ENCODE data around the gene PLPPR4. TPM values are rescaled to one million over a fixed set of nuclear protein-coding genes. Genes with fewer than 3 reads are reported as not detected.
"Not testable (repeated sequence)": the region's sequence is repeated elsewhere in the genome, so short reads cannot be mapped to it uniquely, and the experiment has no call there.

The PLPPR4 gene
- total and polyA plus RNA-seq, 5 donors from 2014 or later, result not detected

DNA sequence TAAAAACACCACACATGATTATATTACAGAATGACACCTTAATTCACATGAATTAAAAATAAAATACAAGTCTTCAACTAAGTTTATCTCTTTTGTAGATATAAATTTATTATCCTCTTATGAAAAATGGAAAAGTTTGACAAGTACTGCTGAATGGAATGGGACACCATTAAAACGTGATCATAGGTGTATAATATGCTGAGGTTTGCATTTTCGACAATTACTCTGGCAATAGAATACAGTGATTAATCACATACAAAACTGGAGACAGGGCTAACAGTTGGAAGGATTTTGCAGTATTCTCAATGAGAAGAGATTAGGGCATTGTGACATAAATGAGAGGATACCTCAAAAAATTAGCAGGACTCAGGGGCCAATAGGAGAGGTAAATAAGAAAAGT lies 17.1 kb upstream of the PLPPR4 start:
- Mint-ChIP-seq H3K27ac (no peak overlapping the region), H3K4me3 (no peak overlapping the region)
- no peak overlapping the region for H3K4me3 ChIP-seq (ENCODE audit: low read depth, low read length)

DNA sequence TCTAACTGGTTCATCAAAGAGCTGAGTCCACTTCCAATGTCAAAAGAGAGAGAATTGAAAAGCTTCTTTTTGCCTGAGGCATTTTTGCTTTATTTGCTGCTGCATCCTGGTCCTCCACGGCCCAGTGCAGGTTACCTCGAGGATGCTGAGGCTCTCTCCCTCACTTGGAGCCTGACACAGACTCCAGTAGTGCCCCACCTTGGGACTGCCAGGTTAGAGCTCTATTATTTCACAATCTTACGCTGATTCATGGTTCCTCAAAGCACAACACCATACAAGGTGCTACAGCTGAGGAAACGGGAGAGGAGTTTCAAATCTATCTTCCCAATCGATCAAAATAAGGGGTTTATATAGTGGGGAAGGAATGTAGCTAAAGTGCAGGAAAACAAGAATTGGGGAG lies 13.6 kb upstream of the PLPPR4 start:
- Histone ChIP-seq H3K36me3 (ENCODE audit: control insufficient read depth, insufficient read depth, low read length) (no peaks in the 10 kb centered on the region), H3K4me3 (ENCODE audit: low read depth, low read length) (no peak overlapping the region), H3K27ac (ENCODE audit: insufficient read depth, low read length, poor library complexity, severe bottlenecking) (no peak overlapping the region), H3K27me3 (ENCODE audit: control insufficient read depth, insufficient read depth, low read length) (no peaks in the 10 kb centered on the region), H3K9me3 (ENCODE audit: control insufficient read depth in 2 of 2, low read length in 2 of 2) (no peaks in the 10 kb centered on the region), H3K4me1 (ENCODE audit: control insufficient read depth, insufficient read depth, low read length, poor library complexity, severe bottlenecking) (no peaks in the 10 kb centered on the region)
- Mint-ChIP-seq H3K4me1 (no peaks in the 10 kb centered on the region), H3K4me3 (no peak overlapping the region), H3K27ac (no peak overlapping the region), H3K27me3 (no peaks in the 10 kb centered on the region), H3K9me3 (peaks cover 0 to 8% (median 3%) of the 10 kb centered on the region in 7 donors), H3K36me3 (no peaks in the 10 kb centered on the region)
- DNase-seq, result no peak
- ATAC-seq (ENCODE audit: low read depth in 2 of 2), result no peak

More for the DNA sequence above, 17.1 kb upstream of the PLPPR4 start:
- H3K4me1 ChIP-seq (ENCODE audit: control insufficient read depth, insufficient read depth, low read length, poor library complexity, severe bottlenecking), result no peaks in the 10 kb centered on the region
- H3K9me3 ChIP-seq (ENCODE audit: control insufficient read depth in 2 of 2, low read length in 2 of 2), result no peaks in the 10 kb centered on the region
- Mint-ChIP-seq H3K4me1 (no peaks in the 10 kb centered on the region), H3K36me3 (no peaks in the 10 kb centered on the region), H3K27me3 (no peaks in the 10 kb centered on the region), H3K9me3 (peaks cover 0 to 9% (median 3%) of the 10 kb centered on the region in 7 donors)
- no peak overlapping the region for H3K27ac ChIP-seq (ENCODE audit: insufficient read depth, low read length, poor library complexity, severe bottlenecking)
- DNase-seq (no peak), ATAC-seq (ENCODE audit: low read depth in 2 of 2) (no peak)
- no peaks in the 10 kb centered on the region for H3K36me3 ChIP-seq (ENCODE audit: control insufficient read depth, insufficient read depth, low read length)
- no peaks in the 10 kb centered on the region for H3K27me3 ChIP-seq (ENCODE audit: control insufficient read depth, insufficient read depth, low read length)

DNA sequence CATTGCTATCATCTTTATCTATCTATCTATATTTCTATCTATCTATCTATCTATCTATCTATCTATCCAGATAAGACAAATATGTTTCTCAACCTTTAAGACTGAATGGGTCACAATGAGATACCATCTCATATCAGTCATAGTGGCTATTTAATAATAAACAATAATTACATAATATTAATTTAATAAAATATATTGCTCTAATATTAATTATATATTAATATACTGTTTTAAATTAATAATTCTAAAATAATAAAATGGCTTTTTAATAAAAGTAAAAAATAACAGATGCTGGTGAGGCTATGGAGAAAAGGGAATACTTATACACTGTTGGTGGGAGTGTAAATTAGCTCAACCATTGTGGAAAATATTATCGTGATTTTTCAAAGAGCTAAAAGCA lies 13.0 kb upstream of the PLPPR4 start:
- H3K4me1 Mint-ChIP-seq, result no peaks in the 10 kb centered on the region
- H3K4me1 ChIP-seq (ENCODE audit: control insufficient read depth, insufficient read depth, low read length, poor library complexity, severe bottlenecking), result no peaks in the 10 kb centered on the region
- H3K4me3 Mint-ChIP-seq, result no peak overlapping the region
- no peaks in the 10 kb centered on the region for H3K36me3 Mint-ChIP-seq
- peaks cover 0 to 8% (median 3%) of the 10 kb centered on the region in 7 donors for H3K9me3 Mint-ChIP-seq
- no peak overlapping the region for H3K27ac ChIP-seq (ENCODE audit: insufficient read depth, low read length, poor library complexity, severe bottlenecking)
- DNase-seq (no peak), ATAC-seq (ENCODE audit: low read depth in 2 of 2) (no peak)
- no peaks in the 10 kb centered on the region for H3K27me3 ChIP-seq (ENCODE audit: control insufficient read depth, insufficient read depth, low read length)
- no peaks in the 10 kb centered on the region for H3K9me3 ChIP-seq (ENCODE audit: control insufficient read depth in 2 of 2, low read length in 2 of 2)
- H3K27me3 Mint-ChIP-seq, result no peaks in the 10 kb centered on the region
- H3K36me3 ChIP-seq (ENCODE audit: control insufficient read depth, insufficient read depth, low read length), result no peaks in the 10 kb centered on the region
- H3K27ac Mint-ChIP-seq, result no peak overlapping the region
- no peak overlapping the region for H3K4me3 ChIP-seq (ENCODE audit: low read depth, low read length)

DNA sequence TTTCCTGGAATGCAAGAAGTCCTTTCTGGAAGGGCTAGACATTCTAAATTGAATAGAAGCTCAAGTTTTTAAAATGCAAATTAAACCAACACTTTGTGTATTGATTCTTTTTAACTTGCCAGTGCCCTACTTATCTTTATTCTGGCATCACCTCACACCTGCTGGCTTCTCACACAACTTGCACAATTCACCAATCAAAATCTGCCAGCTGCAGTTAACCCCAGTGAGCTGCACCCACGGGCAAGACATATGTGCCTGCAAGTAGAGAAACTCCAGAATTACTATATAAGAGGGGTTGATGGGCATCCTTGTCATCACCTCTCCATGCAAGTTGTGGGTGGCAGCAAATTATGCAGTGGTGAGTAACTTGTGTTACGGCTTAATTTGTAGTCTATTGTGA lies 11.7 kb upstream of the PLPPR4 start:
- Histone ChIP-seq H3K9me3 (ENCODE audit: control insufficient read depth in 2 of 2, low read length in 2 of 2) (no peaks in the 10 kb centered on the region), H3K27me3 (ENCODE audit: control insufficient read depth, insufficient read depth, low read length) (no peaks in the 10 kb centered on the region), H3K4me1 (ENCODE audit: control insufficient read depth, insufficient read depth, low read length, poor library complexity, severe bottlenecking) (no peaks in the 10 kb centered on the region), H3K27ac (ENCODE audit: insufficient read depth, low read length, poor library complexity, severe bottlenecking) (no peak overlapping the region), H3K4me3 (ENCODE audit: low read depth, low read length) (no peak overlapping the region), H3K36me3 (ENCODE audit: control insufficient read depth, insufficient read depth, low read length) (no peaks in the 10 kb centered on the region)
- no peaks in the 10 kb centered on the region for H3K36me3 Mint-ChIP-seq
- ATAC-seq (ENCODE audit: low read depth in 2 of 2), result no peak
- no peak overlapping the region for H3K4me3 Mint-ChIP-seq
- no peak for DNase-seq
- no peak overlapping the region for H3K27ac Mint-ChIP-seq
- peaks cover 0 to 8% (median under 1%) of the 10 kb centered on the region in 7 donors for H3K9me3 Mint-ChIP-seq
- no peaks in the 10 kb centered on the region for H3K27me3 Mint-ChIP-seq
- no peaks in the 10 kb centered on the region for H3K4me1 Mint-ChIP-seq

DNA sequence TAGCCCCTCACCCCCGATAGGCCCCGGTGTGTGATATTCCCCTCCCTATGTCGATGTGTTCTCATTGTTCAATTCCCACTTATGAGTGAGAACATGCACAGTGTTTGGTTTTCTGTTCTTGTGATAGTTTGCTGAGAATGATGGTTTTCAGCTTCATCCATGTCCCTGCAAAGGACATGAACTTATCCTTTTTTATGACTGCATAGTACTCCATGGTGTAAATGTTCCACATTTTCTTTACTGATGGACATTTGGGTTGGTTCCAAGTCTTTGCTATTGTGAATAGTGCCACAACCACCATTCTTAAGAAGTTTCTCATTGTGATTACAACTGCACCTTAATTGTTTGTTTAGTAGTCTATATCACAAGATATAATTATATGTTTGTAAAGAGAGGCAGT lies 3.9 kb upstream of the PLPPR4 start:
- H3K36me3 ChIP-seq (ENCODE audit: control insufficient read depth, insufficient read depth, low read length); H3K27ac ChIP-seq (ENCODE audit: insufficient read depth, low read length, poor library complexity, severe bottlenecking); DNase-seq; H3K9me3 Mint-ChIP-seq; H3K27ac Mint-ChIP-seq; H3K4me3 Mint-ChIP-seq; H3K36me3 Mint-ChIP-seq; H3K4me3 ChIP-seq (ENCODE audit: low read depth, low read length); H3K4me1 Mint-ChIP-seq; H3K4me1 ChIP-seq (ENCODE audit: control insufficient read depth, insufficient read depth, low read length, poor library complexity, severe bottlenecking); H3K9me3 ChIP-seq (ENCODE audit: control insufficient read depth in 2 of 2, low read length in 2 of 2); ATAC-seq (ENCODE audit: low read depth in 2 of 2): not testable (repeated sequence)
- peaks cover 11% of the 10 kb centered on the region for H3K27me3 ChIP-seq (ENCODE audit: control insufficient read depth, insufficient read depth, low read length)
- H3K27me3 Mint-ChIP-seq, result peaks cover 22% of the 10 kb centered on the region

DNA sequence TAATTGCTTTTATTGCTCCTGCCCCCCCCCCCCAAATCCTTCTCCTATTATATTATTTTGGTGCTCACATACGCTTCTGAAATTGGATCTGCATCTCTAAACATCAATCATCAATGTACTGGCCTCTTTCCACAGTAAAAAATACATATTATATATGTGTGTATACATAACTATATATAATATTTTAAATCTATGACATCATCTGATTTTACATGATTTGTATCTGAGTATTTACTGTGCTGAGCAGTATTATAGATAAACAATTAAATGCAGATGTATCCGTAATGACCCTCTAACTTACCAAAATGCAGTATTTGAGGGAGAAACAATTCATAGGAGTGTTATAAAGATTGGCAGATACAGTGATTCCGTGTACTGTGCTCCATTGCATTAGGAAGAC lies 832 bp downstream of the PLPPR4 start:
- ATAC-seq (ENCODE audit: low read depth in 2 of 2), result no peak
- Mint-ChIP-seq H3K36me3 (no peaks in the 10 kb centered on the region), H3K4me3 (no peak overlapping the region), H3K27me3 (peaks cover 22% of the 10 kb centered on the region), H3K9me3 (peaks cover 0 to 6% (median 3%) of the 10 kb centered on the region in 7 donors), H3K4me1 (peaks cover 0 to 2% (median 0%) of the 10 kb centered on the region in 4 donors), H3K27ac (no peak overlapping the region)
- H3K27me3 ChIP-seq (ENCODE audit: control insufficient read depth, insufficient read depth, low read length), result peaks cover 15% of the 10 kb centered on the region
- H3K4me1 ChIP-seq (ENCODE audit: control insufficient read depth, insufficient read depth, low read length, poor library complexity, severe bottlenecking), result no peaks in the 10 kb centered on the region
- DNase-seq, result no peak
- H3K27ac ChIP-seq (ENCODE audit: insufficient read depth, low read length, poor library complexity, severe bottlenecking), result no peak overlapping the region
- H3K36me3 ChIP-seq (ENCODE audit: control insufficient read depth, insufficient read depth, low read length), result no peaks in the 10 kb centered on the region
- H3K9me3 ChIP-seq (ENCODE audit: control insufficient read depth in 2 of 2, low read length in 2 of 2), result no peaks in the 10 kb centered on the region
- H3K4me3 ChIP-seq (ENCODE audit: low read depth, low read length), result no peak overlapping the region

DNA sequence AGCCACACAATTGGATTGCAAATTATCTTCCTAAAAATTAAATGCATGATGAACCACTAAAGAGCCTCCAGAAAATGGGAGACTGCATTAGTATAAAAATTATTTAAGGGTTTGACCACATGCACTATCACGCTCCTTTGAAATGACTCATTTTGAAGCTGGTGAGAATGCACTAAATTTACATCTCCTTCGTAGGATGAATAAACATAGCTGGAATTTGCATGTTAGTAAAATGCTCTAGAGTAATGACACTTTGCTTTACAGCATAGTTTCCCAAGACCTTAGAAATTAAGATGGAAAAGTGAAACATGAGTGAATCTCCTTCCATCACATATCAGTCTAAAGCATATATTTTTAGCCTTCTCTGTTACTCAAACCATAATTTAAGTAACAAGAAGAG lies 2.4 kb downstream of the PLPPR4 start:
- Histone ChIP-seq H3K4me1 (ENCODE audit: control insufficient read depth, insufficient read depth, low read length, poor library complexity, severe bottlenecking) (no peaks in the 10 kb centered on the region), H3K4me3 (ENCODE audit: low read depth, low read length) (no peak overlapping the region), H3K27me3 (ENCODE audit: control insufficient read depth, insufficient read depth, low read length) (peaks cover 15% of the 10 kb centered on the region), H3K9me3 (ENCODE audit: control insufficient read depth in 2 of 2, low read length in 2 of 2) (no peaks in the 10 kb centered on the region), H3K36me3 (ENCODE audit: control insufficient read depth, insufficient read depth, low read length) (no peaks in the 10 kb centered on the region), H3K27ac (ENCODE audit: insufficient read depth, low read length, poor library complexity, severe bottlenecking) (no peak overlapping the region)
- no peak for ATAC-seq (ENCODE audit: low read depth in 2 of 2)
- Mint-ChIP-seq H3K9me3 (peaks cover 0 to 7% (median 2%) of the 10 kb centered on the region in 7 donors), H3K36me3 (no peaks in the 10 kb centered on the region), H3K4me1 (peaks cover 0 to 2% (median 0%) of the 10 kb centered on the region in 4 donors), H3K27me3 (peaks cover 22% of the 10 kb centered on the region), H3K27ac (no peak overlapping the region), H3K4me3 (no peak overlapping the region)
- no peak for DNase-seq

DNA sequence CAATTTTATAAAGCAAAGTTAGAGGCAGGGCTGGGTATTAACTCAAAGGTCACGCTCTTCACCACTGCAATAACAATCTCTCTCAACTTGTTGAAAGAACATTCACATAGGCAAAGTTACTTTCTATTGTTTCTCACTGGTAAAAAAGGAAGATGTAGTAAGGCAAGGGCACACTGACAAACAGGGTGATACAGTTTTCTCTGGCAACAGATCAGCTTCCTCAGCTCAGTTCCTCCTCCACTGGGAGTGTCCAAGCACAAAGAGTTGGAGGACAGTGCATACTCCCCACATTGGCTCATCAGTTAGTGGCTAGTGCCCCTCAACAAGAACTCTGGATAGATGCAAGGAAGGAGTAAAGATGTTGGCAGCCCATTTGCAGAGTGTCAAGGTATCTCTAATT lies 3.7 kb downstream of the PLPPR4 start:
- ATAC-seq (ENCODE audit: low read depth in 2 of 2), result no peak
- Mint-ChIP-seq H3K36me3 (no peaks in the 10 kb centered on the region), H3K4me3 (no peak overlapping the region), H3K4me1 (peaks cover 0 to 2% (median 0%) of the 10 kb centered on the region in 4 donors), H3K9me3 (peaks cover 0 to 9% (median 1%) of the 10 kb centered on the region in 7 donors), H3K27me3 (peaks cover 14% of the 10 kb centered on the region), H3K27ac (no peak overlapping the region)
- Histone ChIP-seq H3K27me3 (ENCODE audit: control insufficient read depth, insufficient read depth, low read length) (peaks cover 15% of the 10 kb centered on the region), H3K36me3 (ENCODE audit: control insufficient read depth, insufficient read depth, low read length) (no peaks in the 10 kb centered on the region), H3K4me3 (ENCODE audit: low read depth, low read length) (no peak overlapping the region), H3K4me1 (ENCODE audit: control insufficient read depth, insufficient read depth, low read length, poor library complexity, severe bottlenecking) (no peaks in the 10 kb centered on the region), H3K27ac (ENCODE audit: insufficient read depth, low read length, poor library complexity, severe bottlenecking) (no peak overlapping the region), H3K9me3 (ENCODE audit: control insufficient read depth in 2 of 2, low read length in 2 of 2) (no peaks in the 10 kb centered on the region)
- DNase-seq, result no peak
